ENCODE measurements around the gene ADISSP. TPM values are rescaled to one million over a fixed set of nuclear protein-coding genes. Genes with fewer than 3 reads are reported as not detected.

Gene ADISSP
- total and polyA plus RNA-seq, 2 of the 8 experiments (the other 6 are each of a cell fraction or from before 2014, with no cell fraction given) = 111 to 141 TPM

DNA sequence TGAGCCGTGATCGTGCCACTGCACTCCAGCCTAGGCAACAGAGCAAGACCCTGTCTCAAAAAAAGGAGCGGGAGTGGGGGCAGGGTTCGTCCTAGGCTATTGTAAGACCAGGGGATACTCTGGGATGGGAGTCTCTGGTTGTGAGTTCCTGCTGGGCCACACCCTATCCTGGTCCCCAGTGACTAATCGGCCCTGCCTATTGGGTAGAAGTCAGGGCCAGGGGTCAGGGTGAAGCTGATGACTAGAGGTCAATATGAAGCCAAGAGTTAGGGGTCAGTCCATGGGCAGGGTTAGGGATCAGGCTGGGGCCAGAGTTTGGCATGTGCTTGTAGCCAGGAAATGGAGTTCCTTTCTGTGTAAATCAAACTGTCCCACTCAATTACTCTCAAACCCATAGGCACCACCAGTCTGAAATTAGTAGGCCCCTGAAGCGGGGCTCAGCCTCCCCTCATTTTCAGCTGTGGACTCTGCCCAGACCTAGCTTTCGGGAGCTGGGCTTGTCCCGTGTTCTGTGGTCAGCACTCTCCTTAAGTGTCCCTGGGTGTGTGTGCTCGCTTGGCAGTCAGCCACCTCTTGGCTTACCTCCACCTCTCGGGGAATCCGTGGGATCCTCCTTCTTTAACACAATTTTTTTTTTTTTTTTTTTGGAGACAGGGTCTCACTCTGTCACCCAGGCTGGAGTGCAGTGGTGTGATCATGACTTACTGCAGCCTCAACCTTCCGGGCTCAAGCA lies 33.3 kb downstream of the ADISSP start:
- Histone ChIP-seq H3K4me2 (ENCODE audit: insufficient read depth in 1 of 2, low read depth in 2 of 2, low read length in 2 of 2) (no peak overlapping the region), H4K20me1 (replicated peaks in 1 of 2; ENCODE audit: control insufficient read depth in 1 of 2, insufficient read depth in 2 of 2, low read length in 2 of 2) (peaks cover 0 to 2% of the 10 kb centered on the region in 2 experiments), H3K14ac (ENCODE audit: insufficient read length) (no peak overlapping the region), H3K79me2 (ENCODE audit: control insufficient read depth in 1 of 2, insufficient read depth in 2 of 2, low read length in 2 of 2) (no peaks in the 10 kb centered on the region), H3K4ac (replicated peaks; ENCODE audit: insufficient read length, low read depth, low read length) (no peak overlapping the region), H4K91ac (replicated peaks; ENCODE audit: insufficient read length, low read length) (no peak overlapping the region), H2BK15ac (ENCODE audit: low read length) (no peak overlapping the region), H3K23ac (ENCODE audit: insufficient read length) (no peak overlapping the region), H3K27me3 (replicated peaks in 1 of 4; ENCODE audit: control insufficient read depth in 3 of 4, extremely low read depth in 1 of 4, insufficient read depth in 3 of 4, low read length in 3 of 4) (peaks cover 1 to 24% (median 20%) of the 10 kb centered on the region in 4 experiments; a peak in 6 of 7 replicates), H3K79me1 (ENCODE audit: low read depth, low read length) (no peaks in the 10 kb centered on the region), H4K5ac (ENCODE audit: insufficient read length, low read depth, low read length) (no peak overlapping the region), H3K4me3 (ENCODE audit: extremely low read depth in 1 of 4, insufficient read depth in 2 of 4, low read depth in 3 of 4, low read length in 4 of 4) (no peak overlapping the region), H3K56ac (replicated peaks; ENCODE audit: insufficient read length, low read depth, low read length) (no peak overlapping the region), H3K18ac (ENCODE audit: extremely low read depth, low read length) (no peak overlapping the region), H2AFZ (ENCODE audit: low read length) (no peak overlapping the region), H3K27ac (ENCODE audit: low read depth, low read length) (no peak overlapping the region), H3K4me1 (replicated peaks in 1 of 4; ENCODE audit: control insufficient read depth in 3 of 4, insufficient read depth in 4 of 4, low read length in 3 of 4) (peaks cover 0 to 23% (median 16%) of the 10 kb centered on the region in 4 experiments; a peak in 5 of 7 replicates), H3K23me2 (ENCODE audit: low read depth, low read length) (0 out of 2 replicates have a peak, but pooled peaks cover 3% of the 10 kb centered on the region), H2BK120ac (replicated peaks; ENCODE audit: low read depth, low read length) (no peak overlapping the region), H3K9ac (replicated peaks in 1 of 4; ENCODE audit: extremely low read depth in 1 of 4, low read depth in 3 of 4, low read length in 3 of 4) (no peak overlapping the region), H2AK5ac (ENCODE audit: low read depth, low read length) (no peak overlapping the region; the same call in 1 of the 2 replicates), H3K9me3 (ENCODE audit: insufficient read depth in 2 of 2, low read depth in 1 of 2, low read length in 1 of 2) (no peaks in the 10 kb centered on the region), H4K8ac (ENCODE audit: extremely low read depth, insufficient read depth, low read length) (no peak overlapping the region), H2BK12ac (ENCODE audit: low read depth, low read length) (no peak overlapping the region), H2BK20ac (ENCODE audit: low read length) (no peak overlapping the region), H3K36me3 (ENCODE audit: control insufficient read depth in 2 of 4, insufficient read depth in 4 of 4, low read length in 3 of 4) (no peaks in the 10 kb centered on the region), H2BK5ac (ENCODE audit: low read depth, low read length) (no peak overlapping the region)
- TF ChIP-seq PHF8 (conservative IDR thresholded peaks at IDR 0.05; ENCODE audit: low read depth, low read length) = no peak
- TF ChIP-seq JUN (IDR thresholded peaks at IDR 0.05; ENCODE audit: low read depth, low read length) = no peak
- TF ChIP-seq GTF2F1 (IDR thresholded peaks at IDR 0.05; ENCODE audit: borderline replicate concordance, low read depth, low read length) = no peak
- no peak for TF ChIP-seq MAFK (IDR thresholded peaks at IDR 0.05; ENCODE audit: low read depth, low read length)
- TF ChIP-seq HDAC2 (IDR thresholded peaks at IDR 0.05; ENCODE audit: borderline replicate concordance in 1 of 2, low read depth in 2 of 2, low read length in 2 of 2) = no peak
- TF ChIP-seq RNF2 (IDR thresholded peaks at IDR 0.05; ENCODE audit: borderline replicate concordance, low read depth, low read length, missing control alignments, poor library complexity, severe bottlenecking) = no peak
- TF ChIP-seq RXRA (IDR thresholded peaks at IDR 0.05; ENCODE audit: insufficient read depth, low read depth, low read length) = no peak
- TF ChIP-seq CEBPB (IDR thresholded peaks at IDR 0.05; ENCODE audit: low read depth, low read length) = no peak
- TF ChIP-seq TEAD4 (IDR thresholded peaks at IDR 0.05; ENCODE audit: low read depth, low read length) = no peak
- TF ChIP-seq, protein P1, sequence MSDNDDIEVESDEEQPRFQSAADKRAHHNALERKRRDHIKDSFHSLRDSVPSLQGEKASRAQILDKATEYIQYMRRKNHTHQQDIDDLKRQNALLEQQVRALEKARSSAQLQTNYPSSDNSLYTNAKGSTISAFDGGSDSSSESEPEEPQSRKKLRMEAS (IDR thresholded peaks at IDR 0.05) = no peak
- no peak for TF ChIP-seq CHD1 (IDR thresholded peaks at IDR 0.05; ENCODE audit: low read depth, low read length)
- 85% methylated on average over 10 of the region's 12 CpGs; no CpG with 5 or more reads in 1 of the 2 experiments for WGBS, 2 experiments (ENCODE audit: extremely low coverage in 1 of 2, insufficient coverage in 1 of 2, insufficient read length in 1 of 2, insufficient replicate concordance in 2 of 2, low coverage in 1 of 2, low lambda C conversion rate in 2 of 2, missing lambda C conversion rate in 1 of 2)
- POLR2A ChIA-PET (ENCODE audit: partially characterized antibody) = interaction anchor here (0.6 to 1.1 kb wide), 2 partner anchors 14 to 23 kb away, joined by 3 read pairs; no protein-coding TSS in a partner anchor
- FAIRE-seq = no peak
- DNase-seq (ENCODE audit: low read depth in 1 of 2, low spot score in 2 of 2) = no peak
- CTCF ChIA-PET (ENCODE audit: partially characterized antibody) = interaction anchor here (1.8 to 17.6 kb wide), 3 partner anchors 20 to 47 kb away, joined by 8 to 221 read pairs (median 18); partner anchors contain the start of gene SIGLEC1
